ENCODE results near the gene RNLS.

The RNLS gene

DNA sequence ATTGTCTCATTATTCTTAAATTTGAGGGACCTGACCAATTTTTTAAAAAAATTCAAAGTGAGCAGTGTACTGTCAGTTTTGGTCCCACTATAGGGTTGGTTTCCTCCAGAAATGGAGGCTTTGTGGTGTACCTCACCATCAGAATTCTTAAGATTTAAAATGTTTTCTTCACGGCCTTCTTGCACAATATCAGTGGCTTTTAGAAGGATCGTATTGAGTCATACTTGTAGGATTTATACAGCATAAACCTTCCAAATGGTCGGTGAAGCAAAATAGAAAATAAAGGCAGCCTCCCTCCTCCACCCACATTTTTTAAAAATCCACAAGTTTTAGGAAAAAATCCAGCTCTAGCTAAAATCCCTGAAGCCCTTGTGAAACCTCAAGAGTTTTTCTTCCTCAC, 126.4 kb downstream of the RNLS start:
- Mint-ChIP-seq H3K36me3 (no peaks in the 10 kb centered on the region), H3K9me3 (no peaks in the 10 kb centered on the region), H3K27ac (no peak overlapping the region), H3K4me3 (no peak overlapping the region), H3K4me1 (no peaks in the 10 kb centered on the region)
- peak; percentile 24 for ATAC-seq
- DNase-seq (ENCODE audit: low spot score in 2 of 2) = no peak

DNA sequence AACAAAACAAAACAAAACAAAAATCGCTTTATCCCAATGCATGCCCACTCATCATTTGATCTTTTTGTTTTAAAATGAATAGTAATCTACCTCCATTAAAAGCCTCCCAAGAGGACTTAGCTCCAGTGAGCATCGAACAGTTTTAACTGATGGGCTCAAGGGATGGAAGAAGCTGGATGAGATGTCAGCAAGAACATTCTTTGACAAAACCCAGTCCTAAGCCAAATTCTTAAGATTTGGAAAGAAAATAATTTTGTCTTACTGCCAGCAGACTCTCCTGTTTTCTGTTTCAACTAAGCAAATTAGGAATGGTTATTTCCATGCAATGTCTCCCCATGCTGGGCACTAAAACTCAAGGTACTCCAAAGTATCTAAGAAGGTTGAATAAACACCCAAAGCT, 127.3 kb downstream of the RNLS start:
- Mint-ChIP-seq H3K4me3 (no peak overlapping the region), H3K4me1 (no peaks in the 10 kb centered on the region), H3K27ac (no peak overlapping the region), H3K9me3 (no peaks in the 10 kb centered on the region), H3K36me3 (no peaks in the 10 kb centered on the region)
- ATAC-seq = no peak
- DNase-seq (ENCODE audit: low spot score in 2 of 2) = no peak

DNA sequence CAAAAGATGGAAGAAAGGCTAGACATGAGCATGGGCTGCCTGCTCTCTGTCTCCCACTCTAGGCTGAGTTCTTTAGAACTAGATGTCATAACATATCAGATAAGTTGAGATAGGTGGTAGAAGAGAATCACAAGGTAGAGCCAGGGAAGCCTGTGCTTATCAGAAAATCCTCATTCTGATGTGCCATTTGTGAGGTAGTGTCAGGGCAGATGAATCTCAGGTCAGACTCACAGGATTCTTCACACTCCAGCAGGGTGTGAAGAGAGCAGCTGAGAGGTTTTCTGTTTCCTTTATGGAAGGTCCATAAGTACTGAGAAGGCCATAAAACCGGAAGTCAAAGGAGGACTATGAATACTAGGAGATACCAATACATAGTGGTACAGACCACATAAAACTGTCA, 132.9 kb downstream of the RNLS start:
- Mint-ChIP-seq H3K9me3 (no peaks in the 10 kb centered on the region), H3K27ac (no peak overlapping the region), H3K36me3 (no peaks in the 10 kb centered on the region), H3K4me3 (no peak overlapping the region), H3K4me1 (no peaks in the 10 kb centered on the region)
- DNase-seq (ENCODE audit: low spot score in 2 of 2) (no peak), ATAC-seq (no peak)

DNA sequence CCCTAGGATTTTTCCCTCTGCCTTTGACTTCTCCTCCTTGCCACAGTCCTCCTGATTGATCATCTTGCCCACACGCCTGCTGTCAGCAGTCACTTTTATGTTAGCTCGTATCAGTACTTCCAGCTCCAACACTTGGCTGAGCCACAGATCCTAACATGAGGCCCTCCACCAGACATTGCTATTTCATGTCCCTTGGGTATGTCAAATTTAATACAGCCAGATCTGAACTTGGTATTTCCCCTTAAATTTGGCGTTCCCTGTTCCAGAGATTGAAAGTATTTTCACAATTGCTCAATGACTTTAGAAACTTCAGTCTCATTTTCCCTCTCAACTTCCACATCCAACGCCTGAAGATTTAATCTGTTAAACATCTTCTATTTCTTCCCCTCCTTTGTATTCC, 140.4 kb downstream of the RNLS start:
- ATAC-seq (no peak), DNase-seq (ENCODE audit: low spot score in 2 of 2) (no peak)
- Mint-ChIP-seq H3K36me3 (no peaks in the 10 kb centered on the region), H3K27ac (no peak overlapping the region), H3K4me1 (no peaks in the 10 kb centered on the region), H3K4me3 (no peak overlapping the region), H3K9me3 (peaks cover 2% of the 10 kb centered on the region)

DNA sequence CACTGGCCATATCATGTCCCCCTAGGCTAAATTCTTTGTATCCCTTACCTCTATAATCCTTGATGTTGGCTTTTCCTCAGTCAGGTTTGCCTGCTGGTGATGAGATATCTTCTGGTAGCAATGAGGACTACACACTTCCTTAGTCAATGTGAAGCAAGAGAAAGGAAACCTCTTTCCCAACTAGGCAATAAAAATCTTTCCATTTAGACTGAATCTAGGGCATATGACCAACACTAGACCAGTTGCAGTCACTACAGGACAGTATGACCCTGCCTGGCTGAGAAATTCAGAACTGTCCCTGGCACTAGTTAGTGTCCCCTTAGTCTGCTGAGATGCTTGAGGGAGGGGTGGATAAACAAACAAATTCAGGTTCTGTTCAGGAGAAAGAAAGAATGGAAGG, 142.6 kb downstream of the RNLS start:
- Mint-ChIP-seq H3K9me3 (peaks cover 2% of the 10 kb centered on the region), H3K4me1 (no peaks in the 10 kb centered on the region), H3K4me3 (no peak overlapping the region), H3K27ac (no peak overlapping the region), H3K36me3 (no peaks in the 10 kb centered on the region)
- ATAC-seq = no peak
- DNase-seq (ENCODE audit: low spot score in 2 of 2) = no peak

DNA sequence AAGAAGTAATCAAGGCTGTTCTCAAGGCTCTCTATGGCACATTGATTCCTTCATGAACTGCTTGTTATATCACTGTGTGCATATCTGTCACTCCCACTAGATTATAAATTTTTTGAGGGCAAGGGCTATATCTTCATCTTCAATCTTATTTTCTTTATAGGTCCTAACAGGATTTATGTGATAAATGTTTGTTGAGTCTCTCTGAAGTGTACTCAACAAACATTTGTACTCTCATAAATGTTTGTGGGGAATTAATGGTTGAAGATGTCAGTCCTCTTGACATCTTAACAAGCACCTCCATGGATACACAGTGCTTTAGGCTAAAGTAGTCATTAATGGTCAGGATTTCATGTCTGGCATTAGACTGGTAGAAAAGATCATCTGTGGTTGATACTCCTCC, 143.2 kb downstream of the RNLS start:
- Mint-ChIP-seq H3K4me3 (no peak overlapping the region), H3K9me3 (peaks cover 2% of the 10 kb centered on the region), H3K36me3 (no peaks in the 10 kb centered on the region), H3K27ac (no peak overlapping the region), H3K4me1 (no peaks in the 10 kb centered on the region)
- no peak for DNase-seq (ENCODE audit: low spot score in 2 of 2)
- ATAC-seq = no peak

DNA sequence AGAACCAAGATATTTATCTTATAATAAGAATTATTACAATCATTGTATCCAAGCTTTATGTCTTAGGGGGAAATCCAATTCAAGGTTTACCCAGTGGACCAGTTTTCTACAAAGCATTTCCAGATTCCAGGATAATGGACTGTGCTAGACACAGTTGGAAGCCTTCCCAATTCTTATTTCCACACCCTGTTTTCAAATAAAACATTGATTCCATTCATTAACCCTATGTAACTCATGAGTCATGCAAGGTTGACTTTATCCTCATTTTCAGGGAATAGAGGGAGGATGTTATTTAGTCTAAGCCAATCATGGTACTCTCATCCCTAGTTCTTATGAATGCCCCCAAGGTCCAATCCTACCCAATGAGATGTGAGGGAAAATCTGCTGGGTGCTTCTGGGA, 145.7 kb downstream of the RNLS start:
- H3K36me3 Mint-ChIP-seq = no peaks in the 10 kb centered on the region
- no peak for DNase-seq (ENCODE audit: low spot score in 2 of 2)
- no peak overlapping the region for H3K4me3 Mint-ChIP-seq
- H3K4me1 Mint-ChIP-seq = no peaks in the 10 kb centered on the region
- no peak overlapping the region for H3K27ac Mint-ChIP-seq
- no peak for ATAC-seq
- no peaks in the 10 kb centered on the region for H3K9me3 Mint-ChIP-seq

DNA sequence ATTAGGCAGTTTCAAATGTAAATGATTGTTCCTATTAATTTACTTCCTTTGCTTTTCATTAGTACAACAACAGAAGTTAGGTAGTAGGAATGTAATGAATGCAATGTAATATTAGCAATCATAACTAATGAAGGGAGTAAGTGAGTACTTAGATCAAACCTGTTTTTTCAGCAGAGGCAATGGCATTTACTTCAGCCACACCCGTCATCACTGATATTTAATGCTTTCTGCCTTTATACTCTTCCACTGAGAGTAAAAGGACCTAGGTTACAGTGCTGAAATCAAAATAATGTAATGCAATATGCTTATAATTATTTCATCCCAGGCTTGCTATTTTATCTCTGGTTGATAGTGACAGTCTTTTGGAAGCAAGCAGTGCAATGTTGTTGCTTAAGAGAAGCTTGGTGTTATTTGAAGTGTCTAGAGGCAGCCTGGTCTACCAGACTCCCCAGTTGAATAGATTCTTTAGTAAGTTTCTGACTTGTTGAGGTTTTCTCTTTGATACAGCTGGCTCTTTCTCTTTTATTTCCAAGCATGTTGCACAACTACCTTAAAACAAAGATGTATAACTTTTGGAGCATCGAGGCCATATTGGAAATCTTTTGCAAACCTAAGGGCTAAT, 149.4 kb downstream of the RNLS start:
- no peak overlapping the region for H3K4me3 Mint-ChIP-seq
- no peaks in the 10 kb centered on the region for H3K36me3 Mint-ChIP-seq
- ATAC-seq (no peak), DNase-seq (ENCODE audit: low spot score in 2 of 2) (no peak)
- H3K27ac Mint-ChIP-seq = no peak overlapping the region
- H3K4me1 Mint-ChIP-seq = no peaks in the 10 kb centered on the region
- no peaks in the 10 kb centered on the region for H3K9me3 Mint-ChIP-seq

DNA sequence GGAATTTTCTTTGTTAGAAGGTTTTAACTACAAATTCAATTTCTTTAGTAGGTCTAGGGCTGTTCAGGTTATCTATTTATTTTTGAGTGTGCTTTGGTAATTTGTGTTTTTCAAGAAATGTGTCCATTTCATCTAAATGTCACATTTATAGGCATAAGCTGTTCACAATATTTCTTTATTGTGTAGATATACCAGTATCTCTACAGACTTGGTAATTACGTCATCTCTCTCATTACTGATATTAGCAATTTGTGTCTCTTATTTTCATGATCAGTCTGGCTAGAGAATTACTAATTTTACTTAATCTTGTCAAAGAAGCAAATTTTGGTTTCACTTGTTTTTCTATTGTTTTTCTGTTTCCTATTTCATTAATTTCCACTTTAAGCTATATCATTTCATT, 152.0 kb downstream of the RNLS start:
- no peaks in the 10 kb centered on the region for H3K9me3 Mint-ChIP-seq
- H3K4me1 Mint-ChIP-seq = peaks cover 5% of the 10 kb centered on the region
- no peak overlapping the region for H3K27ac Mint-ChIP-seq
- no peak for ATAC-seq
- H3K4me3 Mint-ChIP-seq = no peak overlapping the region
- H3K36me3 Mint-ChIP-seq = no peaks in the 10 kb centered on the region
- DNase-seq (ENCODE audit: low spot score in 2 of 2) = no peak

DNA sequence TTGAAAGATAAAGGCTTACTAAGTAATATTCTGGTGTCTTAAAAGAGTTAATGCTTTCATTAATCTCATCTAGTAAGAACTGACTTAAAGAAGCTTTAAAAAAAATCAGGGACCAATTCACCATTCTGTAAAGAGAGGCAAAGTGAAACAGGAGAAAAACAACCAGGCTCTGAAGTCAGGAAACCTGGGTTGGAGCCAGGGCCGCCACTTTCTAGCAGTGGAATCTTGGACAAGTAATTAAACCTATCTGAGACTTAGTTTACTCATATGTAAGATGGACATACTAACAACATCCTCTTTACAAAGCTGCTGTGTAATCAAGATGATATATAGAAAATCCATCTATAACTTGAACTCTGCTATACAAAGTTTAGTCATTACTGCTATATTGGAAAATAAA, 154.1 kb downstream of the RNLS start:
- no peak overlapping the region for H3K4me3 Mint-ChIP-seq
- H3K9me3 Mint-ChIP-seq = no peaks in the 10 kb centered on the region
- no peak for ATAC-seq
- peaks cover 5% of the 10 kb centered on the region for H3K4me1 Mint-ChIP-seq
- no peak overlapping the region for H3K27ac Mint-ChIP-seq
- no peak for DNase-seq (ENCODE audit: low spot score in 2 of 2)
- no peaks in the 10 kb centered on the region for H3K36me3 Mint-ChIP-seq

DNA sequence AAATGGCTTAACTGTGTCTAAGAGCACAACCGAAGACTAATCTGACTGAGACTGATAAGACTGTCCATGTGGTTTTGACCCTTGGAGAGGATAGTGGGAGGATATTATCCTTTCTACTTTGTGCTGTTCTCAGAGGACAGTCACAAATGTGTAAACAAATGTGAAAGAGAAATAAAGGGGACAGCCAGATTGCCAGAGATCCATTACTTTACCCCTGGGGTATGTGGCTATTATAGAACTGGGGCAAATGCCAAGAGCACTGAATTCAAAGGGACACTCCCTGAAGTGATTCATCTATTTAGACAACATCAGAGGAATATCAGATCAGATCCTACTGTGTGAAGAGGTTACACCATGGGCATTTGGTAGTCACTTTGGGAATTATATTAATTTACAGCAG, 154.7 kb downstream of the RNLS start:
- no peak overlapping the region for H3K27ac Mint-ChIP-seq
- DNase-seq (ENCODE audit: low spot score in 2 of 2) (no peak), ATAC-seq (no peak)
- no peaks in the 10 kb centered on the region for H3K9me3 Mint-ChIP-seq
- H3K4me3 Mint-ChIP-seq = no peak overlapping the region
- H3K36me3 Mint-ChIP-seq = no peaks in the 10 kb centered on the region
- H3K4me1 Mint-ChIP-seq = peaks cover 5% of the 10 kb centered on the region

DNA sequence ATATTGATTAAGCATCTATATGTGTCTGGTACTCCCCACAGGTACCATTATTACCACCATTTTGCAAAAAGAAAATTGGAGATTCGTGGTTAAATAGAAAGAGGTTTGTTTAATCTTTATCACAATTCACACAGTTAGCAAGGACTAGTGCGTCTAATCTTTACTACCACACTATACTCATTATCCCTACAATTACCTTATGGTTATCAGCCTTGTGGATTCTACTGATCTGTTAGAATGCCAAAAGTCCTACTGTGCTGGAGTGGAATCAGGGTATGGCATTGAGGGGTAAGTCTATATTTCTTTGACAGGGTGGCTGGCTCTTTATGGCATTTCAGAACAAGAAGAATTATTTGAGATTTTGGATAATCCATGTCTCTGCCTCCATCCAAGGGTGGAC, 156.1 kb downstream of the RNLS start:
- H3K27ac Mint-ChIP-seq = no peak overlapping the region
- no peaks in the 10 kb centered on the region for H3K36me3 Mint-ChIP-seq
- peaks cover 5% of the 10 kb centered on the region for H3K4me1 Mint-ChIP-seq
- H3K9me3 Mint-ChIP-seq = no peaks in the 10 kb centered on the region
- no peak for DNase-seq (ENCODE audit: low spot score in 2 of 2)
- no peak for ATAC-seq
- H3K4me3 Mint-ChIP-seq = no peak overlapping the region

DNA sequence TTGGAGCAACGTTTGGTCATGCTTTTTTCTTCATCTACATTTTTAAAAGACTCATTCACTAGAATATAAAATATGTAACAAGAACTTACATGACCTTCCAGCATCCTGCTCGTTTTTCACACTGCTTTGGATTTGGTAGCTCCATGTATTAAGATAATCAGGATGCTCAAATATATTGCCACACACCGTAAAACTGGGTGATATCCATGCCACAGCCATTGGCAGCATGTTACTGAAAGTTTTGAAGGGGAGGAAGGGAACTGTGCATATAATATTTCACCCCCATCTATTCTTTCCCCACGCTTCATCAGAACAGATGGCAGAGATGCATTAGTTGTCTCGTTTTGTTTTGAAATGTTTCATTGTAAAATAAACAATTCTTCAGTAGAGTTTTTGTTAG, 158.2 kb downstream of the RNLS start:
- no peaks in the 10 kb centered on the region for H3K36me3 Mint-ChIP-seq
- H3K4me3 Mint-ChIP-seq = no peak overlapping the region
- H3K4me1 Mint-ChIP-seq = peaks cover 5% of the 10 kb centered on the region
- ATAC-seq = no peak
- H3K27ac Mint-ChIP-seq = no peak overlapping the region
- no peaks in the 10 kb centered on the region for H3K9me3 Mint-ChIP-seq
- DNase-seq (ENCODE audit: low spot score in 2 of 2) = no peak

DNA sequence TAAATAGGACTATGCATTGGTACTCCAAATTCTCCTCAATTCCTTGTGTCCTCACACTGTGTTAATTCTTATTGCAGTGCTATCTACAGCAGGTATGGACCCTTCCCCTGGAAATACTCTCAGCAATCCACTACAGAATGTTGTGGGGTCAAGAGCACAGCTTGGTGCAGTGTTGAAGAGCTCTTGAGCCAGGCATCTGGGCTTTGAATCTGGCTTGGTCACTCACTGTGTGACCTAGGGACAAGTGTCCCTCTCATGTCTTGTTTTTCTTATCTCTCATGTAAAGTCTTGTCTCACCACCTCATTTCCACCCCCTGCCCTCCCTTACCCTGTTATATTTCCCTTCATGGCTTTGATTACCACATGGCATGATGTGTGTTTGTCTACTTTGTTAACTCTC, 159.4 kb downstream of the RNLS start:
- H3K9me3 Mint-ChIP-seq = no peaks in the 10 kb centered on the region
- peaks cover 5% of the 10 kb centered on the region for H3K4me1 Mint-ChIP-seq
- no peak overlapping the region for H3K4me3 Mint-ChIP-seq
- no peaks in the 10 kb centered on the region for H3K36me3 Mint-ChIP-seq
- H3K27ac Mint-ChIP-seq = no peak overlapping the region
- DNase-seq (ENCODE audit: low spot score in 2 of 2) = no peak
- no peak for ATAC-seq

DNA sequence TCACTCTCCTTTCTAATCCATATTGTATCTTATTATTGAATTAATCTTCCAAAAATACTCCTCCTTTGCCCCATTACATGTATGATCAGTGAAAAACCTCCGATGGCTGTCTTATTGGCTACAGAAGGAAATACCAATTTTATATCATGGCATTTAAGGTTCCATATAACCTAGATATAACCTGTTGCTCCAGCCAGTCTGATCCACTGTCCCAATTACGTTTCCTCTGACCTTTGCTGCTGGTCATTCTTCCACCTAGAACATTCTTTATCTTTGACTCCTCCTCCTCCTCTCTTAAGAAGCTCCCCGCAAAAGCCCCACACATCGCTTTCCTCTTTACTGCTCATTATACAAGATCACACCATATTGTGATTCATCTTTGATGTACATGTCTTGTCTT, 161.5 kb downstream of the RNLS start:
- peaks cover 2% of the 10 kb centered on the region for H3K4me1 Mint-ChIP-seq
- ATAC-seq = no peak
- no peak overlapping the region for H3K27ac Mint-ChIP-seq
- no peaks in the 10 kb centered on the region for H3K9me3 Mint-ChIP-seq
- H3K4me3 Mint-ChIP-seq = no peak overlapping the region
- H3K36me3 Mint-ChIP-seq = no peaks in the 10 kb centered on the region
- no peak for DNase-seq (ENCODE audit: low spot score in 2 of 2)

DNA sequence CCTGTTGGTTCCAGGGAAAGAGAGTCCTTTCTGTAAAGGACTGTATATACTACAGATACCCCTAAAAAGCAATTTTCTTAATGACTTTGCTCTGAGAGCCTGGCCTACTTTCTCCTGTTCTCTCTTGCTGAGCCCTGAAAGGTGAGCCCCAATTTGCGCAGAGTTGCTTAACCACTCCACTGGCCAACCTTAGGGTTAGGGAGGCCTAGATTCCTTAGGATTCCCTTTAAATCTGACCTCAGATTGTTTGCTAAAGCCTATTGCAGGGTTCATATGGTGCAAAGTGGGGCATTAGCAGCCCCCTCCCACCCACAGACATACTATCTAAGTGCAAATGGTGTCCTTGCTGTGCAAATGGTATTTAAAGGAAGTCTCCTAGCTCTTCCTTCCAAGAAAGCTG, 164.2 kb downstream of the RNLS start:
- ATAC-seq (no peak), DNase-seq (ENCODE audit: low spot score in 2 of 2) (no peak)
- Mint-ChIP-seq H3K4me1 (no peaks in the 10 kb centered on the region), H3K27ac (no peak overlapping the region), H3K36me3 (no peaks in the 10 kb centered on the region), H3K9me3 (no peaks in the 10 kb centered on the region), H3K4me3 (no peak overlapping the region)

DNA sequence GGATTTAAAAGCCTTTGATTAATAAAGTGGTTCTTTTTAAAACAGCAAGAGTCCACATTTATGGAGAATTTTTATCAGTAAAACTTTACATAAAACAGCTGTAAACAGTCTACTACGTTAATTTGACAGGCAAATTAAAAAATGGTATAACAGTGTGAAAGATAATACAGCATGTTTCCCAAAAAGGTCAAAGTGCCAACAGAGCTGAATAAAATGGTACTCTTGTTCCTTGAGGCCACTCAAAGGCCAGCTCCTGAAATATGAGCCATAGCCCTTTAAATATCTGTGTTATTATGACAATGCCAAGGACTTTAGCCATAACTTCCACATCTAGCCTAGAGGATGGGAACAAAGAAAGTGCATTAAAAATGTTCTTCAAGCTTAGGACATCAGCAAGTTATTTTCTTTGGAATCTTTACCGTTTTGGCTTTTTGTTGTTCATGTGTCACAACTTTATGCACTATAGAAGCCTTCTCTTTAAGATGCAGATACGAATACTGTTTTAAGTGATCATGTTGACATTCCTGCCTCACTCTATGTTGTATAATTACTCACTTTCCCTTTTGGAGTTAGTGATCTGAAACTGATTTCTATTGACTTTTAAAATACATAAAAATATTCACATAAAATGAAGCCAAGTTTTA, 165.6 kb downstream of the RNLS start:
- H3K4me1 Mint-ChIP-seq = no peaks in the 10 kb centered on the region
- H3K9me3 Mint-ChIP-seq = no peaks in the 10 kb centered on the region
- DNase-seq (ENCODE audit: low spot score in 2 of 2) (no peak), ATAC-seq (no peak)
- no peak overlapping the region for H3K4me3 Mint-ChIP-seq
- no peaks in the 10 kb centered on the region for H3K36me3 Mint-ChIP-seq
- H3K27ac Mint-ChIP-seq = no peak overlapping the region

Measured in stimulated activated effector memory CD8-positive, alpha-beta T cell treated with anti-CD3 and anti-CD28 coated beads, Interleukin-12 subunit alpha, Interleukin-12 subunit beta, amount 100 ng/mL, for 72 hours (primary cell).